ENCODE results near the gene NOP9. TPM values are rescaled to one million over a fixed set of nuclear protein-coding genes. Genes with fewer than 3 reads are reported as not detected.

The NOP9 gene
- total RNA-seq, 4 donors from 2014 or later = 17.0 to 24.9 (median 20.4) TPM

- Histone ChIP-seq H3K4me1 (peaks cover 0 to 5% (median 0%) of the 10 kb centered on the region in 4 donors), H3K4me3 (no peak overlapping the region), H3K27me3 (no peaks in the 10 kb centered on the region), H3K9me3 (no peaks in the 10 kb centered on the region), H3K27ac (no peak overlapping the region), H3K36me3 (peaks cover 0 to 61% (median 0%) of the 10 kb centered on the region in 3 donors)
- TF ChIP-seq EP300 (IDR thresholded peaks at IDR 0.05) (no peak), POLR2A (IDR thresholded peaks at IDR 0.05) (no peak)
- TF ChIP-seq, protein P1, sequence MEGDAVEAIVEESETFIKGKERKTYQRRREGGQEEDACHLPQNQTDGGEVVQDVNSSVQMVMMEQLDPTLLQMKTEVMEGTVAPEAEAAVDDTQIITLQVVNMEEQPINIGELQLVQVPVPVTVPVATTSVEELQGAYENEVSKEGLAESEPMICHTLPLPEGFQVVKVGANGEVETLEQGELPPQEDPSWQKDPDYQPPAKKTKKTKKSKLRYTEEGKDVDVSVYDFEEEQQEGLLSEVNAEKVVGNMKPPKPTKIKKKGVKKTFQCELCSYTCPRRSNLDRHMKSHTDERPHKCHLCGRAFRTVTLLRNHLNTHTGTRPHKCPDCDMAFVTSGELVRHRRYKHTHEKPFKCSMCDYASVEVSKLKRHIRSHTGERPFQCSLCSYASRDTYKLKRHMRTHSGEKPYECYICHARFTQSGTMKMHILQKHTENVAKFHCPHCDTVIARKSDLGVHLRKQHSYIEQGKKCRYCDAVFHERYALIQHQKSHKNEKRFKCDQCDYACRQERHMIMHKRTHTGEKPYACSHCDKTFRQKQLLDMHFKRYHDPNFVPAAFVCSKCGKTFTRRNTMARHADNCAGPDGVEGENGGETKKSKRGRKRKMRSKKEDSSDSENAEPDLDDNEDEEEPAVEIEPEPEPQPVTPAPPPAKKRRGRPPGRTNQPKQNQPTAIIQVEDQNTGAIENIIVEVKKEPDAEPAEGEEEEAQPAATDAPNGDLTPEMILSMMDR (IDR thresholded peaks at IDR 0.05) = no peak
- no peak for DNase-seq (ENCODE audit: low spot score in 2 of 2)
- 85 to 88% methylated on average over 7 of the region's 7 CpGs for WGBS, 2 donors
These were observed 45.7 kb upstream of the NOP9 start for GRCh38 chr14:24253936-24254335.

DNA sequence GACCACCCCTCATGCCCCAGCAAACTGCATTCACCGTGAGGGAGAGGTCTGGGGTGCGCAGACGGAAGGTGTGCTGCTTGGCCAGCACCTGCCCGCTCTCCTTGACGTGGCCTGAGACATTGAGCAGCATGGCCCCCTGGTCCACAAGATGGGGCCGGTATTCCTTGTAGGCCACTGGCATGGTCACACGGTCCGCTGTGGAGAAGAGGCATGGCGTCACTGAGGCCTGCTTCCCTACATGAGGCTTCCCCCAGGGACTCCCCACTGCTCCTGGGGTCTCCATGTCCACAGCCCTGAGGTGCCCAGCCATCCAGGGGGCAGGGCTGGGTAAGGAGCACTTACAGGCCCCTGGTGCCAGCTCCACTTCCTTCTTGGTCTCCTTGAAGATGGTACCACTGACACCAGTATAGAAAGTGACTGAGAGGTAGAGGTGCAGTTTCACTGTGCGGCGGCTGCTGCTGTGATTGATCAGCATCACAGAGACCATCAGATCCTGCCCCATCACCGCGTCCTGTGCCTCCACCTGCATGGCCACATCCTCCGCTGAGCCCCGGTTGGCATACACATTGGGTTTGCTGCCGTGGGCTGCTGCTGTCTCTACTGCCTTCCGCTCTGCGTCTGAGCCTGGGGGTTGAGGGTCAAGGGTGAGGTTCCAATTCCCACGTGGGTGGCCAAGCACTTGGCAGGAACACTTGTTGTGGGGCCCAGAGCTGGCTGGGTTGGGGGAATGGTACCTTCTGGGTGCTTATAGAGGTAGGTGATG, 44.8 kb upstream of the NOP9 start:
- Histone ChIP-seq H3K4me1 (peaks cover 0 to 12% (median 0%) of the 10 kb centered on the region in 4 donors), H3K36me3 (peaks cover 0 to 66% (median 0%) of the 10 kb centered on the region in 3 donors), H3K4me3 (no peak overlapping the region), H3K9me3 (no peaks in the 10 kb centered on the region), H3K27me3 (no peaks in the 10 kb centered on the region), H3K27ac (no peak overlapping the region)
- DNase-seq (ENCODE audit: low spot score in 2 of 2) = no peak
- 87 to 90% methylated on average over 16 to 19 of the region's 19 CpGs for WGBS, 2 donors
- TF ChIP-seq, protein P1 (IDR thresholded peaks at IDR 0.05) = no peak
- no peak for TF ChIP-seq EP300 (IDR thresholded peaks at IDR 0.05)
- TF ChIP-seq POLR2A (IDR thresholded peaks at IDR 0.05) = no peak

DNA sequence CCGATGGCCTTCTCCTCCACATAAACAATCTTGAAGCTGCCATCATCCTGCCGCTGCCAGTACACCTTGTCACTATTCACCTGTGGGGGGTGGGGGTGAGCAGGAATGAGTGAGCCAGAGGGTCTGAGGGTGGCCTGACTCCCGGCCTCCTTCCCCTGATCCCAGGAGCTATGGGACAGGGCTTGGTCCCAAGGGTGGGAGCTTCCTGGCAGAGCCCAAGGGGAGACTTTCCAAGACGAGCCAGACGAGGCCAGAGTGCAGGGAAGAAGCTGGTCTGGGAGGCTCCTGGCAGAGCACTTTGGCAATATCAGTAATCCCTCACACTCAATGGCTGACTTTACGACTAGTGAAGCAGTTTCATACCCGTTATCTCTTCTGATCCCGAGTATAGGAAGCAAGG, 44.2 kb upstream of the NOP9 start:
- H3K27me3 ChIP-seq = no peaks in the 10 kb centered on the region
- no peak for DNase-seq (ENCODE audit: low spot score in 2 of 2)
- no peak overlapping the region for H3K4me3 ChIP-seq
- peaks cover 0 to 12% (median 0%) of the 10 kb centered on the region in 4 donors for H3K4me1 ChIP-seq
- 75 to 88% methylated on average over 8 of the region's 8 CpGs for WGBS, 2 donors
- peaks cover 0 to 68% (median 0%) of the 10 kb centered on the region in 3 donors for H3K36me3 ChIP-seq
- no peak overlapping the region for H3K27ac ChIP-seq
- H3K9me3 ChIP-seq = no peaks in the 10 kb centered on the region
- TF ChIP-seq EP300 (IDR thresholded peaks at IDR 0.05) (no peak), POLR2A (IDR thresholded peaks at IDR 0.05) (no peak)
- TF ChIP-seq, protein P1 (IDR thresholded peaks at IDR 0.05) = no peak

- peaks cover 0 to 71% (median 0%) of the 10 kb centered on the region in 3 donors for H3K36me3 ChIP-seq
- no peaks in the 10 kb centered on the region for H3K9me3 ChIP-seq
- H3K4me1 ChIP-seq = peaks cover 0 to 12% (median 0%) of the 10 kb centered on the region in 4 donors
- no peaks in the 10 kb centered on the region for H3K27me3 ChIP-seq
- TF ChIP-seq POLR2A (IDR thresholded peaks at IDR 0.05) = no peak
- TF ChIP-seq EP300 (IDR thresholded peaks at IDR 0.05) = no peak
- TF ChIP-seq, protein P1 (IDR thresholded peaks at IDR 0.05) = no peak
- H3K27ac ChIP-seq = peak overlapping the region in 1 of 4 donors; percentile 29
- H3K4me3 ChIP-seq = no peak overlapping the region
- DNase-seq (ENCODE audit: low spot score in 2 of 2) = no peak
- WGBS, 2 donors = 88 to 89% methylated on average over 10 to 12 of the region's 12 CpGs
These were observed 43.5 kb upstream of the NOP9 start for GRCh38 chr14:24255931-24256711.

DNA sequence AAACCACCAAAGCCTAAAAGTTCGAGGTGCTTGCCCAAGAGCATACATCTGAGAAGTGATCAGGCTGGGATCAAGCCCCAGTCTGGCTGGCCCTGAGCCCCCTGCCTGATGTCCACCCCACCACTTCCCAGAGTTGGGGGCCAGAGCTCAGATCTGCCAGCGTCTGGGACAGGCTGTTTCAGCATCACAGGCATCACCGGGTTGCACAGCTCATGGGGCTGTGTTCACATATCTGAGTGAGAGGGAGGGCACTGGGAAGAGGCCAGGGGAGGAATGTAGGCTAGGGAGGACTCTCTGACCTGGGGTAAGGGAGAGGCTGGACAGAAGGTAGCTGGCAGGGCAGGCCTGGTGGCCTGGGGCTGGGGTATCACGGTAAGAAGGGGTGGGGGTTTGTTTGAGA, 42.7 kb upstream of the NOP9 start:
- no peak for DNase-seq (ENCODE audit: low spot score in 2 of 2)
- peaks cover 0 to 12% (median 0%) of the 10 kb centered on the region in 4 donors for H3K4me1 ChIP-seq
- WGBS, 2 donors = 63 to 68% methylated on average over 4 of the region's 4 CpGs
- H3K27ac ChIP-seq = peak overlapping the region in 1 of 4 donors; percentile 29
- H3K27me3 ChIP-seq = no peaks in the 10 kb centered on the region
- H3K36me3 ChIP-seq = peaks cover 0 to 79% (median 0%) of the 10 kb centered on the region in 3 donors
- H3K4me3 ChIP-seq = no peak overlapping the region
- TF ChIP-seq, protein P1 (IDR thresholded peaks at IDR 0.05) = no peak
- TF ChIP-seq EP300 (IDR thresholded peaks at IDR 0.05) (no peak), POLR2A (IDR thresholded peaks at IDR 0.05) (no peak)
- no peaks in the 10 kb centered on the region for H3K9me3 ChIP-seq
